Tibial artery (tissue), 4 donors: ENCODE measurements around the gene EFHC1.

Experiments
- DNase-seq, 2 donors: peaks; one replicate each; pipeline ENCODE4 v3.0.0-alpha.2; 2019
- H3K27ac ChIP-seq, 2 donors: fragments of 200-600 bp; sonication (generic) in 1 of 2; 1 replicate in 1 of 2; 2 replicates in 1 of 2; pipeline ENCODE4 v1.5.1; 2018 to 2019; ENCODE audit warnings: mild to moderate bottlenecking in 1 of 2
- H3K27me3 ChIP-seq, 2 donors: fragments of 200-600 bp; sonication (generic) in 1 of 2; one replicate each; pipeline versions ENCODE4 v1.5.1 to v1.6.0; 2016 to 2019
- H3K36me3 ChIP-seq, 3 donors: fragments of 200-600 bp; sonication (generic) in 2 of 3; one replicate each; pipeline ENCODE4 v1.5.1; 2016 to 2019; ENCODE audit warnings: mild to moderate bottlenecking in 2 of 3
- H3K4me1 ChIP-seq, 4 donors: fragments of 200-600 bp; sonication (generic) in 2 of 4; 1 replicate in 3 of 4; 2 replicates in 1 of 4; pipeline ENCODE4 v1.5.1; 2016 to 2019
- H3K4me3 ChIP-seq, 2 donors: fragments of 200-600 bp; sonication (generic) in 1 of 2; 1 replicate in 1 of 2; 2 replicates in 1 of 2; pipeline ENCODE4 v1.5.1; 2018 to 2019; ENCODE audit warnings: mild to moderate bottlenecking in 2 of 2
- H3K9me3 ChIP-seq, 3 donors: fragments of 200-600 bp; sonication (generic) in 1 of 3; one replicate each; pipeline ENCODE4 v1.5.1; 2016 to 2019
- CTCF ChIP-seq, 2 experiments: fragments of 200-600 bp in 1 of 2; fragments of 450-650 bp in 1 of 2; IDR thresholded peaks; one replicate each; pipeline ENCODE4 v1.5.1; 2017 to 2019; ENCODE audit warnings: antibody characterized with exemption in 2 of 2, mild to moderate bottlenecking in 1 of 2, moderate library complexity in 1 of 2
- intact Hi-C: fragments of 100-400 bp; cut with DNase I; formaldehyde crosslinking; loops from one replicate; pipeline ENCODE4 v1.15.0; 2023; ENCODE audit warnings: low total_unique reads

Gene EFHC1

GRCh38 chr6:52548353-52548713 lies 128.2 kb downstream of the EFHC1 start:
- H3K27me3 ChIP-seq: no peaks in the 10 kb centered on the region
- no peak for TF ChIP-seq CTCF (IDR thresholded peaks at IDR 0.05)
- H3K4me3 ChIP-seq: no peak overlapping the region
- no peaks in the 10 kb centered on the region for H3K36me3 ChIP-seq
- H3K4me1 ChIP-seq: peaks cover 0 to 100% (median 94%) of the 10 kb centered on the region in 4 donors
- H3K27ac ChIP-seq: peak overlapping the region; percentile 74 to 86
- no peaks in the 10 kb centered on the region for H3K9me3 ChIP-seq
- no peak for DNase-seq
- intact Hi-C loops: no loop called here

GRCh38 chr6:52548999-52549398 lies 128.9 kb downstream of the EFHC1 start:
- Histone ChIP-seq H3K27ac (peak overlapping the region; percentile 74 to 86), H3K36me3 (no peaks in the 10 kb centered on the region), H3K9me3 (no peaks in the 10 kb centered on the region), H3K27me3 (no peaks in the 10 kb centered on the region), H3K4me1 (peaks cover 0 to 99% (median 91%) of the 10 kb centered on the region in 4 donors), H3K4me3 (no peak overlapping the region)
- intact Hi-C loops: no loop called here
- no peak for DNase-seq
- TF ChIP-seq CTCF (IDR thresholded peaks at IDR 0.05): no peak

GRCh38 chr6:52549428-52549827 lies 129.3 kb downstream of the EFHC1 start:
- Histone ChIP-seq H3K9me3 (no peaks in the 10 kb centered on the region), H3K27me3 (no peaks in the 10 kb centered on the region), H3K27ac (peak overlapping the region; percentile 74 to 86), H3K4me1 (peaks cover 0 to 98% (median 88%) of the 10 kb centered on the region in 4 donors), H3K4me3 (no peak overlapping the region), H3K36me3 (no peaks in the 10 kb centered on the region)
- TF ChIP-seq CTCF (IDR thresholded peaks at IDR 0.05): no peak
- no peak for DNase-seq
- intact Hi-C loops: no loop called here

GRCh38 chr6:52550014-52550575 lies 130.0 kb downstream of the EFHC1 start:
- DNase-seq: no peak
- peaks cover 0 to 96% (median 85%) of the 10 kb centered on the region in 4 donors for H3K4me1 ChIP-seq
- H3K9me3 ChIP-seq: no peaks in the 10 kb centered on the region
- TF ChIP-seq CTCF (IDR thresholded peaks at IDR 0.05): no peak
- intact Hi-C loops: no loop called here
- H3K36me3 ChIP-seq: no peaks in the 10 kb centered on the region
- H3K27me3 ChIP-seq: no peaks in the 10 kb centered on the region
- H3K27ac ChIP-seq: peak overlapping the region; percentile 74 to 86
- no peak overlapping the region for H3K4me3 ChIP-seq

GRCh38 chr6:52550870-52551269 lies 130.7 kb downstream of the EFHC1 start:
- peak overlapping the region; percentile 74 to 86 for H3K27ac ChIP-seq
- no peak for TF ChIP-seq CTCF (IDR thresholded peaks at IDR 0.05)
- H3K4me1 ChIP-seq: peaks cover 0 to 96% (median 85%) of the 10 kb centered on the region in 4 donors
- DNase-seq: no peak
- no peaks in the 10 kb centered on the region for H3K9me3 ChIP-seq
- H3K27me3 ChIP-seq: no peaks in the 10 kb centered on the region
- no peaks in the 10 kb centered on the region for H3K36me3 ChIP-seq
- no peak overlapping the region for H3K4me3 ChIP-seq
- intact Hi-C loops: no loop called here
